Astrocyte of the cerebellum (primary cell): ENCODE results near the gene HUWE1.
"Not testable (repeated sequence)": the region's sequence is repeated elsewhere in the genome, so short reads cannot be mapped to it uniquely, and the experiment has no call there.

ENCODE experiments used
- DNase-seq: peaks from one replicate; pipeline ENCODE4 v3.0.0-alpha.2; 2011; ENCODE audit warnings: low read depth
- H3K4me3 ChIP-seq: 2 replicates; pipeline ENCODE4 v1.5.1; 2011; ENCODE audit warnings: mild to moderate bottlenecking, low read depth, low read length, moderate library complexity
- CTCF ChIP-seq: IDR thresholded peaks from 2 replicates; pipeline ENCODE4 v1.5.1; 2012; ENCODE audit warnings: low read length, low read depth, moderate library complexity, mild to moderate bottlenecking; ENCODE audit errors: missing control alignments
- in situ Hi-C: cut with HindIII; loops from 2 replicates; pipeline ENCODE4 v1.10.0; 2017; ENCODE audit warnings: low sequenced_read_pairs

HUWE1 gene

GRCh38 chrX:53556868-53557267 lies 129.7 kb downstream of the HUWE1 start:
- no peak for DNase-seq
- no peak for TF ChIP-seq CTCF
- H3K4me3 ChIP-seq = no peak overlapping the region
- in situ Hi-C loops = no loop called here

GRCh38 chrX:53550756-53551463 lies 135.6 kb downstream of the HUWE1 start:
- no peak overlapping the region for H3K4me3 ChIP-seq
- in situ Hi-C loops = no loop called here
- no peak for TF ChIP-seq CTCF
- DNase-seq = no peak

GRCh38 chrX:53547668-53548067 lies 138.9 kb downstream of the HUWE1 start:
- in situ Hi-C loops = no loop called here
- DNase-seq = no peak
- H3K4me3 ChIP-seq = no peak overlapping the region
- TF ChIP-seq CTCF = no peak

GRCh38 chrX:53544936-53545335 lies 141.6 kb downstream of the HUWE1 start:
- no peak for TF ChIP-seq CTCF
- H3K4me3 ChIP-seq = no peak overlapping the region
- in situ Hi-C loops = no loop called here
- DNase-seq = no peak

- in situ Hi-C loops = no loop called here
- no peak for DNase-seq
- no peak overlapping the region for H3K4me3 ChIP-seq
- TF ChIP-seq CTCF = no peak
These were observed 147.7 kb downstream of the HUWE1 start for GRCh38 chrX:53538781-53539180.

GRCh38 chrX:53531255-53531966 lies 155.1 kb downstream of the HUWE1 start:
- DNase-seq, in situ Hi-C loops, H3K4me3 ChIP-seq: not testable (repeated sequence)

- in situ Hi-C loops = no loop called here
- DNase-seq = no peak
- TF ChIP-seq CTCF = no peak
- no peak overlapping the region for H3K4me3 ChIP-seq
These were observed 159.5 kb downstream of the HUWE1 start for GRCh38 chrX:53526999-53527398.
